ENCODE results near the gene SMARCA2.
A peak's percentile ranks its signal among the peaks of the same experiment; 100 is the strongest.

Gene SMARCA2

GRCh38 chr9:2227144-2227867, 212.2 kb downstream of the SMARCA2 start:
- no peak for DNase-seq

GRCh38 chr9:2228132-2228531, 213.0 kb downstream of the SMARCA2 start:
- no peak for DNase-seq

GRCh38 chr9:2228641-2229040, 213.5 kb downstream of the SMARCA2 start:
- DNase-seq, result no peak

- DNase-seq, result no peak
Observed at GRCh38 chr9:2229109-2229721, 214.1 kb downstream of the SMARCA2 start.

GRCh38 chr9:2230362-2230761, 215.2 kb downstream of the SMARCA2 start:
- no peak for DNase-seq

- DNase-seq, result no peak
Observed at GRCh38 chr9:2231101-2231500, 216.0 kb downstream of the SMARCA2 start.

GRCh38 chr9:2231829-2232228, 216.7 kb downstream of the SMARCA2 start:
- DNase-seq, result no peak

- DNase-seq, result no peak
Observed at GRCh38 chr9:2233274-2233673, 218.1 kb downstream of the SMARCA2 start.

GRCh38 chr9:2234371-2234893, 219.3 kb downstream of the SMARCA2 start:
- no peak for DNase-seq

GRCh38 chr9:2235623-2236022, 220.5 kb downstream of the SMARCA2 start:
- no peak for DNase-seq

- DNase-seq, result no peak
Observed at GRCh38 chr9:2236850-2237249, 221.7 kb downstream of the SMARCA2 start.

GRCh38 chr9:2241461-2241835, 226.3 kb downstream of the SMARCA2 start:
- DNase-seq, result no peak

- DNase-seq, result peak; percentile 65
Observed at GRCh38 chr9:2241836-2242741, 226.9 kb downstream of the SMARCA2 start.

- no peak for DNase-seq
Observed at GRCh38 chr9:2242831-2243330, 227.7 kb downstream of the SMARCA2 start.
